H1 (cell line): ENCODE results near the gene RABGAP1. TPM values are rescaled to one million over a fixed set of nuclear protein-coding genes. Genes with fewer than 3 reads are reported as not detected.

Source experiments
- NANOG ChIP-seq: IDR thresholded peaks from 2 replicates; pipeline ENCODE4 v1.6.1; 2011; ENCODE audit warnings: low read length, low read depth, mild to moderate bottlenecking, inconsistent platforms; ENCODE audit not compliant: insufficient read depth, poor library complexity, severe bottlenecking
- NRF1 ChIP-seq: IDR thresholded peaks from 2 replicates; pipeline ENCODE4 v1.6.1; 2011; ENCODE audit warnings: mild to moderate bottlenecking, low read depth, low read length, improper control_type of control experiment
- TAF1 ChIP-seq: IDR thresholded peaks from 2 replicates; pipeline ENCODE4 v1.6.1; 2011; ENCODE audit warnings: mild to moderate bottlenecking, low read depth, low read length
- polyA plus RNA-seq, 7 experiments: library from polyadenylated mRNA; depleted of rRNA in 3 of 7; stranded (reverse) in 5 of 7; unstranded in 2 of 7; fragments of >200 nt in 5 of 7; fragments of 200-250 nt in 2 of 7; gene quantifications; 1 replicate in 5 of 7; 2 replicates in 1 of 7; 4 replicates in 1 of 7; pipeline versions ENCODE4 v1.2.1 to v1.2.3, GENCODE V29; 2011 to 2013; ENCODE audit warnings: missing spikeins in 2 of 7, mixed read lengths in 2 of 7
- total RNA-seq: library from RNA; stranded (reverse); fragmentation: NEBNext Ultra II Directional; extraction: Animal tissue kit (Norgen Biotek cat#: 25700); gene quantifications from 2 replicates; pipeline ENCODE4 v1.2.1, GENCODE V29; 2021
- TF ChIP-seq, protein P1 (sequence below): IDR thresholded peaks from 2 replicates; pipeline ENCODE4 v1.6.1; 2012; ENCODE audit warnings: inconsistent platforms
- TF ChIP-seq, protein P2 (sequence below): fragments of 300-600 bp; sonication (generic); IDR thresholded peaks from 2 replicates; pipeline ENCODE4 v1.7.1; 2012; ENCODE audit warnings: low read length, moderate library complexity, mild to moderate bottlenecking, inconsistent platforms; ENCODE audit not compliant: insufficient replicate concordance

Gene RABGAP1
- total and polyA plus RNA-seq, 2 of the 8 experiments (the other 6 are each of a cell fraction or from before 2014, with no cell fraction given): 15.7 to 38.3 TPM

DNA sequence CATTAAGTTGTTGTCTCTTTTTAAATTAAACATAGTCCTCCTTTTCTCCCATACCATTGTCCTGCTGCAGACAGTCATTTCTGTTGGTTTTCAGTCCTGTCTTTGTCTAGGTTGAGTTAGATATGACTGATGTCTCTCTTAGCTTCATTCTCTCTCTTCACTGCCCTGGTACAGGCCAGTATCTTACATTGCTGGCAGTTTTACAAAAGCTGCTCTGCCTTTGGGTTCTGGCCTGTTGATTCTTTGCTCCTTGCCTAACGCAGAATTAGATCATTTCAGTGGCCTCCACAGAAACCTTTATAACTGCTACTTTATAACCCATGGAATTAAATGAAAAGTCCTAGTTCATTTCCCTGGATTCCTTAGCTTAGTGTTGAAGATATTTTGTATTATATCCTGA, 126.3 kb downstream of the RABGAP1 start (continued):
- no peak for TF ChIP-seq NRF1
- TF ChIP-seq NANOG: no peak
- TF ChIP-seq, protein P1, sequence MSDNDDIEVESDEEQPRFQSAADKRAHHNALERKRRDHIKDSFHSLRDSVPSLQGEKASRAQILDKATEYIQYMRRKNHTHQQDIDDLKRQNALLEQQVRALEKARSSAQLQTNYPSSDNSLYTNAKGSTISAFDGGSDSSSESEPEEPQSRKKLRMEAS: no peak
- TF ChIP-seq, protein P2, sequence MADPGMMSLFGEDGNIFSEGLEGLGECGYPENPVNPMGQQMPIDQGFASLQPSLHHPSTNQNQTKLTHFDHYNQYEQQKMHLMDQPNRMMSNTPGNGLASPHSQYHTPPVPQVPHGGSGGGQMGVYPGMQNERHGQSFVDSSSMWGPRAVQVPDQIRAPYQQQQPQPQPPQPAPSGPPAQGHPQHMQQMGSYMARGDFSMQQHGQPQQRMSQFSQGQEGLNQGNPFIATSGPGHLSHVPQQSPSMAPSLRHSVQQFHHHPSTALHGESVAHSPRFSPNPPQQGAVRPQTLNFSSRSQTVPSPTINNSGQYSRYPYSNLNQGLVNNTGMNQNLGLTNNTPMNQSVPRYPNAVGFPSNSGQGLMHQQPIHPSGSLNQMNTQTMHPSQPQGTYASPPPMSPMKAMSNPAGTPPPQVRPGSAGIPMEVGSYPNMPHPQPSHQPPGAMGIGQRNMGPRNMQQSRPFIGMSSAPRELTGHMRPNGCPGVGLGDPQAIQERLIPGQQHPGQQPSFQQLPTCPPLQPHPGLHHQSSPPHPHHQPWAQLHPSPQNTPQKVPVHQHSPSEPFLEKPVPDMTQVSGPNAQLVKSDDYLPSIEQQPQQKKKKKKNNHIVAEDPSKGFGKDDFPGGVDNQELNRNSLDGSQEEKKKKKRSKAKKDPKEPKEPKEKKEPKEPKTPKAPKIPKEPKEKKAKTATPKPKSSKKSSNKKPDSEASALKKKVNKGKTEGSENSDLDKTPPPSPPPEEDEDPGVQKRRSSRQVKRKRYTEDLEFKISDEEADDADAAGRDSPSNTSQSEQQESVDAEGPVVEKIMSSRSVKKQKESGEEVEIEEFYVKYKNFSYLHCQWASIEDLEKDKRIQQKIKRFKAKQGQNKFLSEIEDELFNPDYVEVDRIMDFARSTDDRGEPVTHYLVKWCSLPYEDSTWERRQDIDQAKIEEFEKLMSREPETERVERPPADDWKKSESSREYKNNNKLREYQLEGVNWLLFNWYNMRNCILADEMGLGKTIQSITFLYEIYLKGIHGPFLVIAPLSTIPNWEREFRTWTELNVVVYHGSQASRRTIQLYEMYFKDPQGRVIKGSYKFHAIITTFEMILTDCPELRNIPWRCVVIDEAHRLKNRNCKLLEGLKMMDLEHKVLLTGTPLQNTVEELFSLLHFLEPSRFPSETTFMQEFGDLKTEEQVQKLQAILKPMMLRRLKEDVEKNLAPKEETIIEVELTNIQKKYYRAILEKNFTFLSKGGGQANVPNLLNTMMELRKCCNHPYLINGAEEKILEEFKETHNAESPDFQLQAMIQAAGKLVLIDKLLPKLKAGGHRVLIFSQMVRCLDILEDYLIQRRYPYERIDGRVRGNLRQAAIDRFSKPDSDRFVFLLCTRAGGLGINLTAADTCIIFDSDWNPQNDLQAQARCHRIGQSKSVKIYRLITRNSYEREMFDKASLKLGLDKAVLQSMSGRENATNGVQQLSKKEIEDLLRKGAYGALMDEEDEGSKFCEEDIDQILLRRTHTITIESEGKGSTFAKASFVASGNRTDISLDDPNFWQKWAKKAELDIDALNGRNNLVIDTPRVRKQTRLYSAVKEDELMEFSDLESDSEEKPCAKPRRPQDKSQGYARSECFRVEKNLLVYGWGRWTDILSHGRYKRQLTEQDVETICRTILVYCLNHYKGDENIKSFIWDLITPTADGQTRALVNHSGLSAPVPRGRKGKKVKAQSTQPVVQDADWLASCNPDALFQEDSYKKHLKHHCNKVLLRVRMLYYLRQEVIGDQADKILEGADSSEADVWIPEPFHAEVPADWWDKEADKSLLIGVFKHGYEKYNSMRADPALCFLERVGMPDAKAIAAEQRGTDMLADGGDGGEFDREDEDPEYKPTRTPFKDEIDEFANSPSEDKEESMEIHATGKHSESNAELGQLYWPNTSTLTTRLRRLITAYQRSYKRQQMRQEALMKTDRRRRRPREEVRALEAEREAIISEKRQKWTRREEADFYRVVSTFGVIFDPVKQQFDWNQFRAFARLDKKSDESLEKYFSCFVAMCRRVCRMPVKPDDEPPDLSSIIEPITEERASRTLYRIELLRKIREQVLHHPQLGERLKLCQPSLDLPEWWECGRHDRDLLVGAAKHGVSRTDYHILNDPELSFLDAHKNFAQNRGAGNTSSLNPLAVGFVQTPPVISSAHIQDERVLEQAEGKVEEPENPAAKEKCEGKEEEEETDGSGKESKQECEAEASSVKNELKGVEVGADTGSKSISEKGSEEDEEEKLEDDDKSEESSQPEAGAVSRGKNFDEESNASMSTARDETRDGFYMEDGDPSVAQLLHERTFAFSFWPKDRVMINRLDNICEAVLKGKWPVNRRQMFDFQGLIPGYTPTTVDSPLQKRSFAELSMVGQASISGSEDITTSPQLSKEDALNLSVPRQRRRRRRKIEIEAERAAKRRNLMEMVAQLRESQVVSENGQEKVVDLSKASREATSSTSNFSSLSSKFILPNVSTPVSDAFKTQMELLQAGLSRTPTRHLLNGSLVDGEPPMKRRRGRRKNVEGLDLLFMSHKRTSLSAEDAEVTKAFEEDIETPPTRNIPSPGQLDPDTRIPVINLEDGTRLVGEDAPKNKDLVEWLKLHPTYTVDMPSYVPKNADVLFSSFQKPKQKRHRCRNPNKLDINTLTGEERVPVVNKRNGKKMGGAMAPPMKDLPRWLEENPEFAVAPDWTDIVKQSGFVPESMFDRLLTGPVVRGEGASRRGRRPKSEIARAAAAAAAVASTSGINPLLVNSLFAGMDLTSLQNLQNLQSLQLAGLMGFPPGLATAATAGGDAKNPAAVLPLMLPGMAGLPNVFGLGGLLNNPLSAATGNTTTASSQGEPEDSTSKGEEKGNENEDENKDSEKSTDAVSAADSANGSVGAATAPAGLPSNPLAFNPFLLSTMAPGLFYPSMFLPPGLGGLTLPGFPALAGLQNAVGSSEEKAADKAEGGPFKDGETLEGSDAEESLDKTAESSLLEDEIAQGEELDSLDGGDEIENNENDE: no peak
- no peak for TF ChIP-seq TAF1
- TF ChIP-seq, all 59 proteins: peak for 0
